ENCODE measurements around the gene HEATR5A. TPM values are rescaled to one million over a fixed set of nuclear protein-coding genes. Genes with fewer than 3 reads are reported as not detected.

The HEATR5A gene
- polyA plus RNA-seq, 1 of the 3 experiments (the other 2 are of a cell fraction), result 7.1 TPM

DNA sequence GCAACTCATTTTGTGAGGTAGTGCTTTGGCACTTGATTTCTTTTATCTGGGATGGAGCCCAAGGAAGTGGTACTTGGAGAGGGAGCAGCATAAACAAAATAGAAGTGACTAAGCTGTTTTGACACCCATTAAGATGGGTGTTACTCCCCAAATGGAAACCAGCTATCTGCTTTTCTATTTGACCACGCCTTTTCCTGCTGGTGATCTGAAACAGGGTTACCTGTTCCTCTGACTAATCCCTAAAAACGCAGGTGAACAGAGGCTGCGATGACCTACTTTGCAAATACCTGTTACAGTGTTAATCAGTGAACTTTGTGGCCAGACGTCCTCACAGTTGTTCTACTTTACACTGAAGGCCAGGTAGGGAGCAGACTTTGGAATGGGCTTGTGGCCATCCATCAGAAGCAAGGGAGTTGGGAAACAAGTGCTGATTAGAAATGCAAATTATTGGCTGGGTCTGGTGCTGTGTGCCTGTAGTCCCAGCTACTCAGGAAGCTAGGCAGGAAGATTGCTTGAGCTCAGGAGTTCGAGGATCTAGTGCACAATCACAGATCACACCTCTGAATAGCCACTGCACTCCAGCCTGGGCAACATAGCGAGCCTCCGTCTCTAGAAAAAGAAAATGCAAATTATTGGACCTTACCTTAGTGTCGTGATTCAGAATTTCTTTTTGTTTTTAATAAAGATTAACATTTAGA lies 154.5 kb downstream of the HEATR5A start:
- H4K20me1 ChIP-seq (ENCODE audit: insufficient read depth), result no peaks in the 10 kb centered on the region
- no peak overlapping the region for H3K4me2 ChIP-seq
- H2AFZ ChIP-seq (ENCODE audit: low read depth), result no peak overlapping the region
- DNase-seq, result no peak
- H3K9me2 ChIP-seq, result no peaks in the 10 kb centered on the region
- CTCF ChIA-PET, result no interaction called here
- WGBS (ENCODE audit: low lambda C conversion rate), result 74% methylated on average over 8 of the region's 8 CpGs
- H3K79me2 ChIP-seq (ENCODE audit: insufficient read depth), result no peaks in the 10 kb centered on the region
- H3F3A ChIP-seq (replicated peaks; ENCODE audit: insufficient read depth), result peaks cover 19% of the 10 kb centered on the region
- H3K27me3 ChIP-seq (ENCODE audit: insufficient read depth), result no peaks in the 10 kb centered on the region
- H3K9ac ChIP-seq, result no peak overlapping the region
- H3K4me1 ChIP-seq (ENCODE audit: control insufficient read depth in 1 of 2, insufficient read depth in 2 of 2, low read depth in 1 of 2, low read length in 1 of 2), result peaks cover 0 to 23% of the 10 kb centered on the region in 2 experiments; a peak in 2 of 4 replicates
- H3K27ac ChIP-seq (ENCODE audit: low read depth in 2 of 2, low read length in 1 of 2), result no peak overlapping the region
- no peak for TF ChIP-seq RFX5 (IDR thresholded peaks at IDR 0.05; ENCODE audit: low read length)
- TF ChIP-seq TEAD4 (IDR thresholded peaks at IDR 0.05; ENCODE audit: borderline replicate concordance, insufficient read depth), result no peak
- TF ChIP-seq, protein P1, sequence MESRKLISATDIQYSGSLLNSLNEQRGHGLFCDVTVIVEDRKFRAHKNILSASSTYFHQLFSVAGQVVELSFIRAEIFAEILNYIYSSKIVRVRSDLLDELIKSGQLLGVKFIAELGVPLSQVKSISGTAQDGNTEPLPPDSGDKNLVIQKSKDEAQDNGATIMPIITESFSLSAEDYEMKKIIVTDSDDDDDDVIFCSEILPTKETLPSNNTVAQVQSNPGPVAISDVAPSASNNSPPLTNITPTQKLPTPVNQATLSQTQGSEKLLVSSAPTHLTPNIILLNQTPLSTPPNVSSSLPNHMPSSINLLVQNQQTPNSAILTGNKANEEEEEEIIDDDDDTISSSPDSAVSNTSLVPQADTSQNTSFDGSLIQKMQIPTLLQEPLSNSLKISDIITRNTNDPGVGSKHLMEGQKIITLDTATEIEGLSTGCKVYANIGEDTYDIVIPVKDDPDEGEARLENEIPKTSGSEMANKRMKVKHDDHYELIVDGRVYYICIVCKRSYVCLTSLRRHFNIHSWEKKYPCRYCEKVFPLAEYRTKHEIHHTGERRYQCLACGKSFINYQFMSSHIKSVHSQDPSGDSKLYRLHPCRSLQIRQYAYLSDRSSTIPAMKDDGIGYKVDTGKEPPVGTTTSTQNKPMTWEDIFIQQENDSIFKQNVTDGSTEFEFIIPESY (IDR thresholded peaks at IDR 0.05; ENCODE audit: borderline replicate concordance, low read depth), result no peak
- TF ChIP-seq NRF1 (IDR thresholded peaks at IDR 0.05; ENCODE audit: low read depth, low read length), result no peak
- TF ChIP-seq CHD2 (IDR thresholded peaks at IDR 0.05; ENCODE audit: low read length, partially characterized antibody), result no peak
- TF ChIP-seq EP300 (IDR thresholded peaks at IDR 0.05; ENCODE audit: borderline replicate concordance in 1 of 2, low read depth in 1 of 2, low read length in 1 of 2), result no peak
- TF ChIP-seq TAF1 (IDR thresholded peaks at IDR 0.05; ENCODE audit: borderline replicate concordance, low read depth, low read length), result no peak
- no peak for TF ChIP-seq SIN3A (IDR thresholded peaks at IDR 0.05; ENCODE audit: borderline replicate concordance, low read depth, low read length)
- TF ChIP-seq FOSL2 (IDR thresholded peaks at IDR 0.05; ENCODE audit: borderline replicate concordance, low read depth), result no peak
- TF ChIP-seq FOXM1 (IDR thresholded peaks at IDR 0.05; ENCODE audit: low read depth), result no peak
- TF ChIP-seq, protein P2, sequence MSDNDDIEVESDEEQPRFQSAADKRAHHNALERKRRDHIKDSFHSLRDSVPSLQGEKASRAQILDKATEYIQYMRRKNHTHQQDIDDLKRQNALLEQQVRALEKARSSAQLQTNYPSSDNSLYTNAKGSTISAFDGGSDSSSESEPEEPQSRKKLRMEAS (IDR thresholded peaks at IDR 0.05; ENCODE audit: low read depth), result no peak
- TF ChIP-seq, protein P3, sequence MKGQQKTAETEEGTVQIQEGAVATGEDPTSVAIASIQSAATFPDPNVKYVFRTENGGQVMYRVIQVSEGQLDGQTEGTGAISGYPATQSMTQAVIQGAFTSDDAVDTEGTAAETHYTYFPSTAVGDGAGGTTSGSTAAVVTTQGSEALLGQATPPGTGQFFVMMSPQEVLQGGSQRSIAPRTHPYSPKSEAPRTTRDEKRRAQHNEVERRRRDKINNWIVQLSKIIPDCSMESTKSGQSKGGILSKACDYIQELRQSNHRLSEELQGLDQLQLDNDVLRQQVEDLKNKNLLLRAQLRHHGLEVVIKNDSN (IDR thresholded peaks at IDR 0.05; ENCODE audit: borderline replicate concordance, low read depth), result no peak
- no peak for TF ChIP-seq TCF12 (IDR thresholded peaks at IDR 0.05)
- TF ChIP-seq, protein P4, sequence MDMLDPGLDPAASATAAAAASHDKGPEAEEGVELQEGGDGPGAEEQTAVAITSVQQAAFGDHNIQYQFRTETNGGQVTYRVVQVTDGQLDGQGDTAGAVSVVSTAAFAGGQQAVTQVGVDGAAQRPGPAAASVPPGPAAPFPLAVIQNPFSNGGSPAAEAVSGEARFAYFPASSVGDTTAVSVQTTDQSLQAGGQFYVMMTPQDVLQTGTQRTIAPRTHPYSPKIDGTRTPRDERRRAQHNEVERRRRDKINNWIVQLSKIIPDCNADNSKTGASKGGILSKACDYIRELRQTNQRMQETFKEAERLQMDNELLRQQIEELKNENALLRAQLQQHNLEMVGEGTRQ (IDR thresholded peaks at IDR 0.05; ENCODE audit: borderline replicate concordance, low read depth, low read length), result no peak
- TF ChIP-seq, protein P5, sequence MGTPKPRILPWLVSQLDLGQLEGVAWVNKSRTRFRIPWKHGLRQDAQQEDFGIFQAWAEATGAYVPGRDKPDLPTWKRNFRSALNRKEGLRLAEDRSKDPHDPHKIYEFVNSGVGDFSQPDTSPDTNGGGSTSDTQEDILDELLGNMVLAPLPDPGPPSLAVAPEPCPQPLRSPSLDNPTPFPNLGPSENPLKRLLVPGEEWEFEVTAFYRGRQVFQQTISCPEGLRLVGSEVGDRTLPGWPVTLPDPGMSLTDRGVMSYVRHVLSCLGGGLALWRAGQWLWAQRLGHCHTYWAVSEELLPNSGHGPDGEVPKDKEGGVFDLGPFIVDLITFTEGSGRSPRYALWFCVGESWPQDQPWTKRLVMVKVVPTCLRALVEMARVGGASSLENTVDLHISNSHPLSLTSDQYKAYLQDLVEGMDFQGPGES (IDR thresholded peaks at IDR 0.05; ENCODE audit: low read depth, low read length), result no peak
- POLR2A ChIA-PET, result interaction anchor here (0.6 kb wide), 1 partner anchor 140 kb away, joined by 4 read pairs; no protein-coding TSS in a partner anchor
- no peak overlapping the region for H3K4me3 ChIP-seq (ENCODE audit: low read depth in 2 of 2, low read length in 1 of 2)
- H3K36me3 ChIP-seq (replicated peaks in 1 of 2; ENCODE audit: control insufficient read depth in 1 of 2, insufficient read depth in 2 of 2, low read length in 1 of 2), result no peaks in the 10 kb centered on the region
- H3K9me3 ChIP-seq, result no peaks in the 10 kb centered on the region
